H1 (cell line): ENCODE results near the gene ZNF441. TPM values are rescaled to one million over a fixed set of nuclear protein-coding genes. Genes with fewer than 3 reads are reported as not detected.

Experiments used
- BACH1 ChIP-seq: IDR thresholded peaks from 2 replicates; pipeline ENCODE4 v1.6.1; 2012; ENCODE audit warnings: low read length, improper control_type of control experiment
- BRCA1 ChIP-seq: IDR thresholded peaks from 2 replicates; pipeline ENCODE4 v1.6.1; 2012; ENCODE audit warnings: low read depth, low read length, improper control_type of control experiment
- CEBPB ChIP-seq: IDR thresholded peaks from 2 replicates; pipeline ENCODE4 v1.6.1; 2012; ENCODE audit warnings: low read depth, low read length
- CHD1 ChIP-seq: IDR thresholded peaks from 2 replicates; pipeline ENCODE4 v1.6.1; 2012; ENCODE audit warnings: low read depth, low read length, improper control_type of control experiment
- CHD2 ChIP-seq: IDR thresholded peaks from 2 replicates; pipeline ENCODE4 v1.6.1; 2012; ENCODE audit warnings: low read length, improper control_type of control experiment
- CTBP2 ChIP-seq: IDR thresholded peaks from 2 replicates; pipeline ENCODE4 v1.7.0; 2011; ENCODE audit warnings: borderline replicate concordance, mild to moderate bottlenecking, moderate library complexity, mixed read lengths, low read length; ENCODE audit not compliant: insufficient read depth, insufficient read length
- EP300 ChIP-seq, 2 experiments: IDR thresholded peaks; 1 replicate in 1 of 2; 2 replicates in 1 of 2; pipeline ENCODE4 v1.6.1; 2011 to 2012; ENCODE audit warnings: low read depth in 2 of 2, low read length in 2 of 2, mild to moderate bottlenecking in 2 of 2, borderline replicate concordance in 1 of 2, inconsistent platforms in 1 of 2, moderate library complexity in 1 of 2
- FOSL1 ChIP-seq: IDR thresholded peaks from 2 replicates; pipeline ENCODE4 v1.6.1; 2011; ENCODE audit warnings: mild to moderate bottlenecking, low read depth, low read length, moderate library complexity; ENCODE audit not compliant: insufficient read depth
- HDAC6 ChIP-seq: IDR thresholded peaks from one replicate; pipeline ENCODE4 v1.7.1; 2012; ENCODE audit warnings: low read depth, mild to moderate bottlenecking, inconsistent platforms, low read length, moderate library complexity
- JUN ChIP-seq: IDR thresholded peaks from 2 replicates; pipeline ENCODE4 v1.6.1; 2011; ENCODE audit warnings: low read depth, mild to moderate bottlenecking, improper control_type of control experiment, low read length
- JUND ChIP-seq: IDR thresholded peaks from 2 replicates; pipeline ENCODE4 v1.6.1; 2011; ENCODE audit warnings: mild to moderate bottlenecking, improper control_type of control experiment, low read length
- POLR2A ChIP-seq, 2 experiments: IDR thresholded peaks; 1 replicate in 1 of 2; 2 replicates in 1 of 2; pipeline ENCODE4 v1.6.1; 2011; ENCODE audit warnings: low read depth in 2 of 2, low read length in 2 of 2, mild to moderate bottlenecking in 2 of 2; ENCODE audit errors: control extremely low read depth in 1 of 2
- RAD21 ChIP-seq, 2 experiments: IDR thresholded peaks in 1 of 2; conservative IDR thresholded peaks in 1 of 2; 2 replicates each; pipeline ENCODE4 v1.6.1; 2011; ENCODE audit warnings: low read depth in 2 of 2, low read length in 2 of 2, improper control_type of control experiment in 1 of 2, inconsistent platforms in 1 of 2, mild to moderate bottlenecking in 1 of 2, moderate library complexity in 1 of 2
- RFX5 ChIP-seq: IDR thresholded peaks from 2 replicates; pipeline ENCODE4 v1.6.1; 2011; ENCODE audit warnings: low read depth, low read length, improper control_type of control experiment, borderline replicate concordance
- SAP30 ChIP-seq: fragments of 300-600 bp; sonication (generic); IDR thresholded peaks from 2 replicates; pipeline ENCODE4 v1.7.1; 2012; ENCODE audit warnings: low read length, moderate library complexity, mild to moderate bottlenecking, inconsistent platforms; ENCODE audit not compliant: insufficient read depth, insufficient replicate concordance
- SP2 ChIP-seq: IDR thresholded peaks from 2 replicates; pipeline ENCODE4 v1.6.1; 2012; ENCODE audit warnings: mild to moderate bottlenecking, low read length, inconsistent platforms
- SP4 ChIP-seq: IDR thresholded peaks from 2 replicates; pipeline ENCODE4 v1.6.1; 2012; ENCODE audit warnings: low read length, inconsistent platforms
- SRF ChIP-seq: IDR thresholded peaks from 2 replicates; pipeline ENCODE4 v1.6.1; 2011; ENCODE audit warnings: mild to moderate bottlenecking, low read depth, low read length, moderate library complexity
- TAF1 ChIP-seq: IDR thresholded peaks from 2 replicates; pipeline ENCODE4 v1.6.1; 2011; ENCODE audit warnings: mild to moderate bottlenecking, low read depth, low read length
- TBP ChIP-seq: IDR thresholded peaks from 2 replicates; pipeline ENCODE4 v1.6.1; 2011; ENCODE audit warnings: low read depth, low read length, improper control_type of control experiment
- TCF12 ChIP-seq: IDR thresholded peaks from 2 replicates; pipeline ENCODE4 v1.6.1; 2011; ENCODE audit warnings: low read depth, mild to moderate bottlenecking, low read length
- polyA plus RNA-seq, 7 experiments: library from polyadenylated mRNA; depleted of rRNA in 3 of 7; stranded (reverse) in 5 of 7; unstranded in 2 of 7; fragments of >200 nt in 5 of 7; fragments of 200-250 nt in 2 of 7; gene quantifications; 1 replicate in 5 of 7; 2 replicates in 1 of 7; 4 replicates in 1 of 7; pipeline versions ENCODE4 v1.2.1 to v1.2.3, GENCODE V29; 2011 to 2013; ENCODE audit warnings: missing spikeins in 2 of 7, mixed read lengths in 2 of 7
- total RNA-seq: library from RNA; stranded (reverse); fragmentation: NEBNext Ultra II Directional; extraction: Animal tissue kit (Norgen Biotek cat#: 25700); gene quantifications from 2 replicates; pipeline ENCODE4 v1.2.1, GENCODE V29; 2021
- TF ChIP-seq, protein P1 (sequence below): IDR thresholded peaks from 2 replicates; pipeline ENCODE4 v1.6.1; 2012; ENCODE audit warnings: inconsistent platforms
- TF ChIP-seq, protein P2 (sequence below): IDR thresholded peaks from 2 replicates; pipeline ENCODE4 v1.6.1; 2011; ENCODE audit warnings: low read length, improper control_type of control experiment

ZNF441 gene
- total and polyA plus RNA-seq, 2 of the 8 experiments (the other 6 are each of a cell fraction or from before 2014, with no cell fraction given) = 0.09 to 0.48 TPM

DNA sequence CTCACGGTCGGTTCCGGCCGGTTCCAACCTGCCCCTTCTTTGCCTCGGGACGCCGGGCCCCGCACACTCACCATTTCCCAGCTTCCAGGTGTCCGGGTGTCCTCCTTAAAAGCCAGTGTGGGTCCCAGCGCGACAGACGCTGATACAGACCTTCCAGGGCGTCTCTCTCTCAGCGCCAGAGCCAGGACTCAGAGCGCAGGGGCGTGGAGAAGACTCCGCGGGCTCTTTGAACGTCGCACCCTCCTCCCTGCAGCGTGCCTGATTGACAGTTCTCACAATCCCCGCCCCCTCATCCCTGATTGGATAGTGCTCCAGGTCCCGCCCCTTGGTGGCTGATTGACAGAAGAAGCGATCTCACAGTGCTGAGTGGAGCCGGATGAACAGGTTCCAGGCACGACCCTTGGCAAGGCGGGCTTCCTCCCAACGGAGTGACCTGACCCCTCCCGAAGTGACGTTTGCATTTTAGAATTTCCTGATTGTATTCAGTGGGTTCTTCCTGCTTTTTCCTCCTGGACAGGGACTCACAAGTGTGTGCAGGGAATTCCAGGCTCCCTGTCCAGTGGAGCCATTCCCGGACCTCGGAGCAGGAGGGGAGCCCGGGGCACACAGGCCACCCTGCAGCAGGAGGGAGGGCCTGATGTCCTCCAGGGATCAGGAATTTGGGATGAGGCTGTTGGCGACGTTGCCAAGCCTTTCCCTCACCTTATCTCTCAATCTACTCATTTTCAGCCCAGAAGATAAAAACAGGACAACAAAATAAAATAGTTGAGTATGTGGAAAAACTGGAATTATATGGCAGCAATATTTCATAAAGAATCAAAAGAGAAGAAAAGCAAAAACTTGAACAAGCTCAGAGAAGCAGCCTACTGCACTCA is 27.8 kb upstream of the ZNF441 start, which contains the start of gene ZNF823 (continued):
- no peak for TF ChIP-seq EP300 (IDR thresholded peaks at IDR 0.05; ENCODE audit: borderline replicate concordance in 1 of 2, low read depth in 2 of 2, low read length in 2 of 2)
- no peak for TF ChIP-seq BACH1
- peak; percentile 43; the same call in 1 of the 2 replicates for TF ChIP-seq TBP
- peak; percentile 39; the same call in 1 of the 2 replicates for TF ChIP-seq SP2
- TF ChIP-seq POLR2A (IDR thresholded peaks at IDR 0.05; ENCODE audit: control extremely low read depth in 1 of 2, low read depth in 2 of 2, low read length in 2 of 2) = peak in 1 of 2 experiments; percentile 60; a peak in 2 of 3 replicates
- TF ChIP-seq SP4 = peak; percentile 91; the same call in 1 of the 2 replicates
- TF ChIP-seq, protein P1, sequence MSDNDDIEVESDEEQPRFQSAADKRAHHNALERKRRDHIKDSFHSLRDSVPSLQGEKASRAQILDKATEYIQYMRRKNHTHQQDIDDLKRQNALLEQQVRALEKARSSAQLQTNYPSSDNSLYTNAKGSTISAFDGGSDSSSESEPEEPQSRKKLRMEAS = peak; percentile 54; the same call in 1 of the 2 replicates
- peak; percentile 80 for TF ChIP-seq CHD2
- TF ChIP-seq FOSL1 = no peak
- TF ChIP-seq SRF = no peak
- TF ChIP-seq CEBPB = no peak
- TF ChIP-seq, protein P2, sequence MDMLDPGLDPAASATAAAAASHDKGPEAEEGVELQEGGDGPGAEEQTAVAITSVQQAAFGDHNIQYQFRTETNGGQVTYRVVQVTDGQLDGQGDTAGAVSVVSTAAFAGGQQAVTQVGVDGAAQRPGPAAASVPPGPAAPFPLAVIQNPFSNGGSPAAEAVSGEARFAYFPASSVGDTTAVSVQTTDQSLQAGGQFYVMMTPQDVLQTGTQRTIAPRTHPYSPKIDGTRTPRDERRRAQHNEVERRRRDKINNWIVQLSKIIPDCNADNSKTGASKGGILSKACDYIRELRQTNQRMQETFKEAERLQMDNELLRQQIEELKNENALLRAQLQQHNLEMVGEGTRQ = no peak
- TF ChIP-seq RAD21 (IDR thresholded peaks at IDR 0.05 in 1 of 2, conservative IDR thresholded peaks at IDR 0.05 in 1 of 2; ENCODE audit: low read depth in 2 of 2, low read length in 2 of 2) = no peak
- TF ChIP-seq CHD1 = no peak
- no peak for TF ChIP-seq SAP30
- TF ChIP-seq RFX5 = no peak
- peak; percentile 65; the same call in 1 of the 2 replicates for TF ChIP-seq TAF1
- no peak for TF ChIP-seq CTBP2
- TF ChIP-seq TCF12 = no peak
- TF ChIP-seq HDAC6 = no peak
- TF ChIP-seq JUN = no peak
- TF ChIP-seq BRCA1 = no peak
- TF ChIP-seq JUND = no peak
